Naive thymus-derived CD8-positive, alpha-beta T cell (primary cell): ENCODE results near the gene SLC10A1. TPM values are rescaled to one million over a fixed set of nuclear protein-coding genes. Genes with fewer than 3 reads are reported as not detected.

ENCODE experiments used
- ATAC-seq, 2 donors: fragments of 150-1000 bp; cut with Tn5 transposase in 1 of 2; sonication (Bioruptor Pico), chemical (Tn5 transposase) in 1 of 2; 1 replicate in 1 of 2; 2 replicates in 1 of 2; pipeline ENCODE4 v1.10.0; 2021; ENCODE audit warnings: mild to moderate bottlenecking in 2 of 2, moderate library complexity in 2 of 2
- POLR2A ChIA-PET: fragments of 350-600 bp; sonication (Branson Sonifier 250); formaldehyde crosslinking; loops from one replicate; lab custom pipeline; 2021; ENCODE audit warnings: antibody characterized with exemption; lab: Charles Lee
- DNase-seq, 10 donors: peaks; one replicate each; pipeline versions ENCODE4 v3.0.0 to v3.0.0-alpha.2; 2020 to 2022
- H3K27ac Mint-ChIP-seq, 10 donors: one replicate each; pipeline ENCODE4 v1.8.0; 2020 to 2022; ENCODE audit warnings: mild to moderate bottlenecking in 10 of 10, mixed read lengths in 10 of 10, moderate library complexity in 4 of 10, inconsistent platforms in 1 of 10
- H3K27me3 Mint-ChIP-seq, 5 donors: one replicate each; pipeline ENCODE4 v1.8.0; 2021 to 2022; ENCODE audit warnings: mixed read lengths in 5 of 5
- H3K36me3 Mint-ChIP-seq, 3 donors: one replicate each; pipeline ENCODE4 v1.8.0; 2020 to 2022; ENCODE audit warnings: mixed read lengths in 3 of 3, mild to moderate bottlenecking in 2 of 3, inconsistent platforms in 1 of 3
- H3K4me1 Mint-ChIP-seq, 4 donors: one replicate each; pipeline ENCODE4 v1.8.0; 2021 to 2022; ENCODE audit warnings: mixed read lengths in 4 of 4
- H3K4me3 Mint-ChIP-seq, 10 donors: one replicate each; pipeline ENCODE4 v1.8.0; 2020 to 2022; ENCODE audit warnings: mild to moderate bottlenecking in 10 of 10, mixed read lengths in 10 of 10, moderate library complexity in 6 of 10, inconsistent platforms in 1 of 10
- H3K9me3 Mint-ChIP-seq, 9 donors: one replicate each; pipeline ENCODE4 v1.8.0; 2020 to 2022; ENCODE audit warnings: mixed read lengths in 9 of 9, mild to moderate bottlenecking in 3 of 9, inconsistent platforms in 1 of 9, moderate library complexity in 1 of 9
- polyA plus RNA-seq, 3 donors: library from polyadenylated mRNA; unstranded; fragments of 300-500 nt; fragmentation: Illumina TruSeq; gene quantifications; one replicate each; pipeline ENCODE4 v1.2.3, GENCODE V29; 2021
- total RNA-seq, 8 experiments: library from RNA in 2 of 8; stranded (reverse) in 2 of 8; gene quantifications; one replicate each; pipeline ENCODE4 v1.2.3 and lab custom pipeline; 2021 to 2026

The SLC10A1 gene
- total and polyA plus RNA-seq, 5 experiments from 2014 or later: 0.20 TPM; not detected in 4

DNA sequence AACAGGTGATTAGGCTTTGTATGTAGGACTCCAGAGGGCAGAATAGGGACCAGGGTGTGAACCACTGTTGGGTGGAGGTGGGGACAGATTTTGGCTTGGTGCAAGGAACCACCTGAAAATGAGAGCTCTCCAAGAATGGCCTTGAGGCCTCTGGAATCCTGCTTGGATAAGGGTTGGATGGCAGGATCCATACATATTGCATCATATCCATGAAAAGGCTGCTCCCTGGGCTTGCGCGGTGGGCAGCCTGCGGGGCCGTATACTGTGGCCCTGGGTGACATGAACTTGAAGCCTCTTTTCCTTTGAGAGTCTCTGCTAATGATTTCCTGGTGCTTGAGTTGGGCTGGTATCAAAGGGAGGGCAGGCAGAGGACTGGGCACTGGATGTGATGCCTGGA, 1.3 kb upstream of the SLC10A1 start:
- no peak overlapping the region for H3K4me3 Mint-ChIP-seq
- POLR2A ChIA-PET: no interaction called here
- peaks cover 2 to 17% (median 6%) of the 10 kb centered on the region in 5 donors for H3K27me3 Mint-ChIP-seq

DNA sequence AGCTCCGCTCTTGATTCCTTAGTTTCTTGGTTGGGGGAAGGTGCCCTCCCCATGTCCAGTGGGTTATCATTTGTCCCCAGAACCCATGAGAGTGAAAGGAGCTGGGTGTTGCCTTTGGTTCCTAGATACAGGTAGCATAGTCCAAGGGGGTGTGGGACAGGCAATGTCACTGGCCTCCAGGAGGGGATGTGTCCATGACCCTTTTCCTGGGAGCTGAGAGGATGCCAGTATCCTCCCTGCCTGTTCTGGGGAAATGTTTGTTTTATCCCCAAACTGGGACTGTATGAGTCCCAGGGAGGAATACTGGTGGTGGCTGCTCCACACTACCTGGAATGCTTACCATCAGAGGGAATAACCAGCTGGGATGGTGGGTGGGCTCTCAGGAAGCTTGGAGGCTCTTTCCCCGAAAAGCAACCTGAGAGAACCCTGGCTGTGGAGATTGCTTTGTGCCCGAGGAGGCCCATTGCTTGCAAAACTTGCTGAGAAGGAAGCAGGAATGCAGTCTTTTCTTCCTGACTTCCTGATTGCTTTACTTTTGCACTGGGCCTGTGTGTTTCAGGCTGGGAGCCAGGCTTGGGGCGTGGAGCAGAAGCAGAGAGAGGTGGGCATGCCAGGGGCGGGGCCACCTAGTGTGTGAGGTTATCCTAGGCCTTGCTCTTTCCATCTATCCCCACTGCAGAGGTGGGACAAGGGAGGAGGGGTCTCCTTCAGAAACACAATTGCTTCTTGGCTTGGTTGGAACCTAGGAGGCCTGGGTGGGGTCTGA, 715 bp upstream of the SLC10A1 start:
- peaks cover 2 to 17% (median 6%) of the 10 kb centered on the region in 5 donors for H3K27me3 Mint-ChIP-seq
- H3K9me3 Mint-ChIP-seq: peaks cover 0 to 10% (median 2%) of the 10 kb centered on the region in 9 donors
- H3K27ac Mint-ChIP-seq: no peak overlapping the region

More for the DNA sequence above, 1.3 kb upstream of the SLC10A1 start:
- DNase-seq: no peak
- Mint-ChIP-seq H3K27ac (no peak overlapping the region), H3K4me1 (peaks cover 0 to 2% (median 0%) of the 10 kb centered on the region in 4 donors), H3K36me3 (peaks cover 0 to 16% (median 10%) of the 10 kb centered on the region in 3 donors), H3K9me3 (peaks cover 0 to 10% (median 2%) of the 10 kb centered on the region in 9 donors)
- no peak for ATAC-seq

DNA sequence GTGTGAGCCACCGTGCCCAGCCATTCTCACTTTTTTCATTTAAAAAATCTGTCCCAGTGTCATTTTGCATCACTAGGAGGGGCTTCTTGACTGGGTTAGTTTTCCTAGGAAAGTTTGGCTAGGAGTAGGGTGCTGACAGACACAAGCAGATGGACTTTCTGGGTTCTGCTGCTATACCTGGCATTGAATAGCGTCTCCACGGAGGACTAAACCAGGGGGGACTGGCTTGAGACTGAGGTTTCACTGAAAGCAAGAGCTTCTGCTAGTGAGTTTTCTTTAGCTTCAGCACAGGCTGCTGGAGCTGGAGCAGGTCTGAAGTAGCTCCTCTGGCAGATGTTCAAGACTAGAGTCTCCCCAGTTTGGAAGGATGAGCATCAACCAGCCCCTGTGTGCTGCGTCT, 1.4 kb downstream of the SLC10A1 start:
- H3K27ac Mint-ChIP-seq: no peak overlapping the region
- peaks cover 0 to 6% (median 0%) of the 10 kb centered on the region in 9 donors for H3K9me3 Mint-ChIP-seq
- no peak for DNase-seq
- peaks cover 0 to 9% (median 7%) of the 10 kb centered on the region in 3 donors for H3K36me3 Mint-ChIP-seq
- no peak overlapping the region for H3K4me3 Mint-ChIP-seq
- ATAC-seq: no peak
- peaks cover 0 to 17% (median 4%) of the 10 kb centered on the region in 5 donors for H3K27me3 Mint-ChIP-seq
- POLR2A ChIA-PET: no interaction called here
- peaks cover 0 to 2% (median 0%) of the 10 kb centered on the region in 4 donors for H3K4me1 Mint-ChIP-seq

More for the DNA sequence above, 715 bp upstream of the SLC10A1 start:
- POLR2A ChIA-PET: no interaction called here
- H3K4me1 Mint-ChIP-seq: peaks cover 0 to 2% (median 0%) of the 10 kb centered on the region in 4 donors
- DNase-seq (no peak), ATAC-seq (no peak)
- no peak overlapping the region for H3K4me3 Mint-ChIP-seq
- H3K36me3 Mint-ChIP-seq: peaks cover 0 to 16% (median 10%) of the 10 kb centered on the region in 3 donors

DNA sequence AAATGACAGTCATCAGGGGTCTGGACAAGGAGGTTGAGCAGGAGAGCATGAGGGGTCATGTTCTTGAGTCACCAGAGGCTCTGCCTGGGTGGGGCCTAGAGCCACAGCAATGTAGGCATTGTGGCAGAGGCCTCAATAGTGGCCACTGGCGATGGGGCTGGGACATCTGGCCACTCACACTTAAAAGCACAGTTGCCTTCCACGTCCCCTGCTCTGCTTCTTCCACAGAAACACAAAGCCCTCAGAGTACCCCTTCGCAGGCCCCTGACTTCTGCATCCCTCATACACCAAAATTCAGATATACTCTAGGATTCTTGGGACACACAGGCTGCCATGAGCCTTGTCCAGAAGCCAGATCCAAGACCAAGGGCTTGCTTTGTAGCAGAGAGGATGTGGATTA, 2.2 kb downstream of the SLC10A1 start:
- H3K9me3 Mint-ChIP-seq: no peaks in the 10 kb centered on the region
- no peak for ATAC-seq
- H3K4me3 Mint-ChIP-seq: no peak overlapping the region
- no peak for DNase-seq
- H3K4me1 Mint-ChIP-seq: peaks cover 0 to 2% (median 0%) of the 10 kb centered on the region in 4 donors
- POLR2A ChIA-PET: interaction anchor here (0.5 kb wide), 1 partner anchor 72 kb away, joined by 10 read pairs; no protein-coding TSS in a partner anchor
- peak overlapping the region in 1 of 10 donors; percentile 64 for H3K27ac Mint-ChIP-seq
- peaks cover 0 to 4% (median 0%) of the 10 kb centered on the region in 3 donors for H3K36me3 Mint-ChIP-seq
- peaks cover 0 to 9% (median 2%) of the 10 kb centered on the region in 5 donors for H3K27me3 Mint-ChIP-seq

DNA sequence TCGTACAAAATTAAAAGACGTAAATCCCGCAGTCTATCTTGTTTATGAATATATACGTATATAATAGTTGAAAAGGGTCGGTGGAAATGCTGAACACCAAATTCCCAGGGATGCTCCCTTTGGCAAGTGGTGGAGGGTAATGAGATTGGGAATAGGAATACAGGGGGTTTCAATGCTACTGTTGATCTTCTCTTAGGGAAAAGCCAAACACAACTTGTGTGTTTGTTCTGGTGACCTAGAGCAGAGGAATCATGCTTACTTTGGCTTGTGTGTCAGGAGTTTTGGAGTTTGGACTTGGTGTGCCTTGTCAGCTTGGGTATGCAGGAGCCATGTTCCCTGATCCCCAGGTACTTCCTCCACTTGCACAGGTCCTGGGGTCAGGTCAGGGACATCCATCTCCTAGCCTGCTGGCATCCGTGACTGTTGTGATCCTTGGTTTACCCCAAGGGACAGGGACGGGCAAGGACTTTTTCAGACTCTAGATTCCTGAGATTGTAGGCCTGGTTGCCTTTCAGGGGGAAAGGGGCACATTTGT, 4.1 kb downstream of the SLC10A1 start:
- H3K27ac Mint-ChIP-seq: peak overlapping the region in 1 of 10 donors; percentile 34
- peaks cover 0 to 9% (median 0%) of the 10 kb centered on the region in 5 donors for H3K27me3 Mint-ChIP-seq
- POLR2A ChIA-PET: no interaction called here
- ATAC-seq (no peak), DNase-seq (no peak)
- H3K4me3 Mint-ChIP-seq: no peak overlapping the region
- peaks cover 0 to 2% (median 0%) of the 10 kb centered on the region in 4 donors for H3K4me1 Mint-ChIP-seq
- H3K9me3 Mint-ChIP-seq: no peaks in the 10 kb centered on the region
- H3K36me3 Mint-ChIP-seq: peaks cover 0 to 4% (median 0%) of the 10 kb centered on the region in 3 donors

DNA sequence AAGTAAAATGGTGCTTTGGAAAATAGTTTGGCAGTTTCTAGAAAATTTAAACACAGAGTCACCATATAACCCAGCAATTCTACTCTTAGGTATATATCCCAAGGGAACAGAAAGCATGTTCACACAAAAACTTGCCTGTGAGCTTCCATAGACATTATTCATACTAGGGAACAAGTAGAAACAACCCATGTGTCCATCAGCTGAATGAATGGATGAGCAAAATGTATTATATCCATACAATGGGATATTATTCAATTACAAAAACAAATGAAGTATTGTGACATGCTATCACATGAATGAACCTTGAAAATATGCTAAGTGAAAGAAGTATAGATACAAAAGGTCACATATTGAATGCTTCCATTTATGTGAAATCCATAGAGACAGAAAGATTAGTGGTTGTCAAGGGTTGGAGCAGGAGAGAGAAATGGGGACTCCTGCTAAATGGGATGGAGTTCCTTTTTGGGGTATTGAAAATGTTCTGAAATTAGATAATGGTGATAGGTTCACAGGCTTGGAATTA, 7.9 kb downstream of the SLC10A1 start:
- no peak for DNase-seq
- no peak overlapping the region for H3K4me3 Mint-ChIP-seq
- H3K27me3 Mint-ChIP-seq: no peaks in the 10 kb centered on the region
- ATAC-seq: no peak
- H3K4me1 Mint-ChIP-seq: peaks cover 0 to 2% (median 0%) of the 10 kb centered on the region in 4 donors
- H3K36me3 Mint-ChIP-seq: peaks cover 0 to 4% (median 0%) of the 10 kb centered on the region in 3 donors
- POLR2A ChIA-PET: no interaction called here
- no peaks in the 10 kb centered on the region for H3K9me3 Mint-ChIP-seq
- no peak overlapping the region for H3K27ac Mint-ChIP-seq

DNA sequence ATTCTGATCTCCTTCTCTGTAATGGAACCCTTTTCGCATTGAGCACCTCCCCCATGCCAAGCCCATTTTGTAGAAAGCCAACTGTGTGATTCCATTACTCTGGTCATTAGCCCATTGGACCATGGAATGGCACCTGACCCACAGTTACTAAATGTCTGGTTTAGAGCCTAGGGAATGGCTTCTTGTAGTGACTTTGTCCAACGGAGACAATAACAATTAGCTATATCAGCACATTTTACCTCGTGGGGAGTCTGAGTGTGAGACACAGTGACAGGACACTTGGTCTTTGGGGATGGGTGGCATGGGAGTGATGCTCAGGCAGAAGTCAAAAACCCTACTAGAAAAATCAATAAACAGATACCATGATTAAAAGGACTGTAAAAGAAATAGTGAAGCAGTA, 10.4 kb downstream of the SLC10A1 start:
- Mint-ChIP-seq H3K36me3 (peaks cover 0 to 4% (median 4%) of the 10 kb centered on the region in 3 donors), H3K9me3 (no peaks in the 10 kb centered on the region), H3K27ac (no peak overlapping the region), H3K4me1 (peaks cover 0 to 6% (median 3%) of the 10 kb centered on the region in 4 donors), H3K27me3 (no peaks in the 10 kb centered on the region), H3K4me3 (no peak overlapping the region)
- no peak for ATAC-seq
- no peak for DNase-seq
- POLR2A ChIA-PET: no interaction called here

DNA sequence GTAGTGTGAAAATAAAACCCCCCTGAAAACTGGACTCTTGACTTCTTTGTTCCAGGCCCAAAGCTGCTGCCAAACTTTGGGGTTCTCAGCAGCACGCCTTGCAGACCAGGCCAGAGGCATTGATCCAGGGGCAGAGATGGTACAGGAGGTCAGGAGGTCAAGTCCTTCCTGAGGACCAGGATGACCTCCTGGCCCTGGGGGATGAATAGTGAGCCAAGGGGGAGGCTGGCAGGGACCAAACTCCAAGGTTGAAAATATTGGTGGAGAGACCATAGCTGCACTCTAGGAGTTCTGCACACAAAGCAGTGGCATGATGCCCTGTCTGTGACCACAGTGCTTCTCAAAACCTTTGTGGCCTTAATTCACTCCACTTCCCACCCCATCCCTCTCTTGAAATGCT, 12.1 kb downstream of the SLC10A1 start:
- POLR2A ChIA-PET: interaction anchor here (1.5 kb wide), 1 partner anchor 15 kb away, joined by 3 read pairs; no protein-coding TSS in a partner anchor
- no peak overlapping the region for H3K4me3 Mint-ChIP-seq
- H3K27me3 Mint-ChIP-seq: no peaks in the 10 kb centered on the region
- no peaks in the 10 kb centered on the region for H3K9me3 Mint-ChIP-seq
- peaks cover 3 to 17% (median 4%) of the 10 kb centered on the region in 3 donors for H3K36me3 Mint-ChIP-seq
- DNase-seq (no peak), ATAC-seq (peak in 1 of 2 donors; percentile 8)
- peak overlapping the region in 2 of 10 donors; percentile 6 to 52 for H3K27ac Mint-ChIP-seq
- peaks cover 2 to 17% (median 10%) of the 10 kb centered on the region in 4 donors for H3K4me1 Mint-ChIP-seq

DNA sequence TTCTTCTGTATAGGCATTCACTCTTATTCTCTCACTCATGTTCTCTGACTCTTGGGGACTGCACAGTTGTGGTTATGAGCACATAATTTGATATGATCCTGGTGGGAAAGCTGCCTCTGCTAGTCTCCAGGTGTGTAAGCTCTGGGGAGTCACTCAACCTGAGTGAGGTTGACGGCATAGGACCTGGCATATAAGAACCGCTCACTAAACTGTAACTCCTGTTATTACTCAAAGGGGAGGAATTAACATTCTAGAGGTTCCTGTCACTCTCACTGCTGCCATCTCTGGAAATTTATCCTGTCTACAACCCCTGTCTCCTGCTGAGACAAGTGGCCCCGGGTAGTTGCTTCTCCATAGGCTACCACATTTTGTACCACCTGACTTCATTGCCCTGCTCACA, 16.1 kb downstream of the SLC10A1 start:
- Mint-ChIP-seq H3K27ac (peak overlapping the region in 9 of 10 donors; percentile 31 to 80 (median 43)), H3K9me3 (no peaks in the 10 kb centered on the region), H3K27me3 (no peaks in the 10 kb centered on the region), H3K4me3 (no peak overlapping the region), H3K36me3 (peaks cover 1 to 54% (median 13%) of the 10 kb centered on the region in 3 donors), H3K4me1 (peaks cover 23 to 49% (median 37%) of the 10 kb centered on the region in 4 donors)
- DNase-seq (no peak), ATAC-seq (no peak)
- POLR2A ChIA-PET: interaction anchor here (0.8 kb wide), 1 partner anchor 14 kb away, joined by 3 read pairs; the partner anchor contains the start of gene SRSF5

DNA sequence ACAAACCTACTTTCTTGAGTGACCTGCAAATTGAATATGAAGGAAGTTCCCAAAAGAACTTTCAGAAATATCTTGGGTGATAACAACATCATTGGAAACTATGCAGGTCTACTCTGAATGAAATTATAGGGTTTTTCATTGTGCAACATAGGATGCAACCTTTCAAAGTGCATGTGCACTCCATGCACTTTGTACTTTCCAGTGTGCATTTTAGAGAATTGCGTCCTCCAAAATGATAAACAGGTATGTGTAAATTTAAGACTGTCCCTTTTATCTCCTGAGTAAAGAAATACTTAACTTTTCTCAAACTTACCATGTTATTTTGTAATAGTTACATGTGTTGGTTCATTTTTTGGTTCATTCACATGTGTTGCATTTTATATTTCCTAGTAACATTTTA, 16.9 kb downstream of the SLC10A1 start:
- H3K4me3 Mint-ChIP-seq: no peak overlapping the region
- POLR2A ChIA-PET: interaction anchor here (0.8 kb wide), 2 partner anchors 13 to 20 kb away, joined by 3 read pairs; partner anchors contain the start of gene SRSF5

DNA sequence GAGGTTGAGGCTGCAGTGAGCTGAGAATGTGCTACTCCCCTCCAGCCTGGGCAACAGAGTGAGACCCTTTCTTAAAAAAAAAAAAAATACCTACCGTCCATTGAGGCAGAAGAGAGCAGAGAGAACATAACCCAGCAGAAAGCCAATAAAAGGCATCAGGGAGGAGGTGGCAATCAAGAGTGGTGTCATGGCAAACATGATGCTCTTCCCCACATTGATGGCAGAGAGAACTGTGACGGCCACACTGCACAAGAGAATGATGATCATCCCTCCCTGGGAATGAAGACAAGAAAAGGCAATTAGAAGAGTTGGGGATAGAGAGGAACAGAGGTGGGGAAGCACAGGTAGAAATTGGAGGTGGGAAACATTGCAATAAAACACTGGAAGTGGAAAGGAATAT, 18.0 kb downstream of the SLC10A1 start:
- ATAC-seq (no peak), DNase-seq (no peak)
- Mint-ChIP-seq H3K9me3 (no peaks in the 10 kb centered on the region), H3K4me3 (peak overlapping the region in 1 of 10 donors; percentile 68), H3K27ac (peak overlapping the region in 8 of 10 donors; percentile 3 to 85 (median 56)), H3K27me3 (no peaks in the 10 kb centered on the region), H3K36me3 (peaks cover 0 to 73% (median 25%) of the 10 kb centered on the region in 3 donors), H3K4me1 (peaks cover 30 to 67% (median 53%) of the 10 kb centered on the region in 4 donors)
- POLR2A ChIA-PET: interaction anchor here (3.7 kb wide), 1 partner anchor 12 kb away, joined by 24 read pairs; the partner anchor contains the start of gene SRSF5

More for the DNA sequence above, 16.9 kb downstream of the SLC10A1 start:
- ATAC-seq: no peak
- no peak for DNase-seq
- Mint-ChIP-seq H3K4me1 (peaks cover 28 to 57% (median 44%) of the 10 kb centered on the region in 4 donors), H3K9me3 (no peaks in the 10 kb centered on the region), H3K27ac (peak overlapping the region in 6 of 10 donors; percentile 4 to 80 (median 16)), H3K36me3 (peaks cover 0 to 63% (median 16%) of the 10 kb centered on the region in 3 donors), H3K27me3 (no peaks in the 10 kb centered on the region)

DNA sequence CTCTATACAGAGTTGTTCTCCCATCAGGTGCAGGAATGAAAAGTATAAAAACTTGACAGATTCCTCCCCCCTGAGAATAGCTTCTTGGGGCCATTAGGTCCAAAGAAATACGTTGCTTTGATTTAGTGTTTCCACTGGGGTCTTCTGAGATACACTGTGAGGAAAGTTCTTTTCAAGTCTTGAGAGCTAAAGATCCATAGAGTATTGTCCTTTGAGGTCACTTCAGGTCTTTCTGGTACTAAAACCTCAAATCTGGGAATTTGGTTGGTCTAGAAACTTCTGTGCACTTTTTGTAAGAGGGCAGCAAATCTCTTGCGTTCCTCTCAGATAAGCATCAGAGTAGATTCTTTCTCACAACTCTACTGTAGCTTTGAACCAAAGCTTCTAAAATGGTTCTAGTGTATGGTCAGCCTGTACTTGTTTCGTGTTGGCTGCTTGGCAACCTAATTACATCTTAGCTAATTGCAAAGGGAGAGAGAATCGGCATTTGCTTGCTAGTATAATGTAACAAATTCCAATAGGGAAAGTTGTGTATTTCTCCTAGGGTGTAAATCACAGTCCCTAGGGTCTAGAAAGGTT, 20.1 kb downstream of the SLC10A1 start:
- Mint-ChIP-seq H3K4me1 (peaks cover 33 to 83% (median 72%) of the 10 kb centered on the region in 4 donors), H3K4me3 (peak overlapping the region in 5 of 10 donors; percentile 25 to 57 (median 32)), H3K36me3 (peaks cover 0 to 93% (median 39%) of the 10 kb centered on the region in 3 donors), H3K27me3 (no peaks in the 10 kb centered on the region), H3K27ac (peak overlapping the region in 9 of 10 donors; percentile 12 to 84 (median 65)), H3K9me3 (no peaks in the 10 kb centered on the region)
- ATAC-seq: no peak
- DNase-seq: no peak
- POLR2A ChIA-PET: interaction anchor here (3.7 kb wide), 1 partner anchor 10 kb away, joined by 24 read pairs; the partner anchor contains the start of gene SRSF5
